HG03039 (cell line): ENCODE results near the gene CRK.
A peak's percentile ranks its signal among the peaks of the same experiment; 100 is the strongest.

Source experiments
- ATAC-seq: cut with Tn5 transposase; IDR thresholded peaks from one replicate; pipeline ENCODE4 v1.9.1; 2021; ENCODE audit warnings: mild to moderate bottlenecking, moderate library complexity; ENCODE audit not compliant: unreplicated experiment

The CRK gene

DNA sequence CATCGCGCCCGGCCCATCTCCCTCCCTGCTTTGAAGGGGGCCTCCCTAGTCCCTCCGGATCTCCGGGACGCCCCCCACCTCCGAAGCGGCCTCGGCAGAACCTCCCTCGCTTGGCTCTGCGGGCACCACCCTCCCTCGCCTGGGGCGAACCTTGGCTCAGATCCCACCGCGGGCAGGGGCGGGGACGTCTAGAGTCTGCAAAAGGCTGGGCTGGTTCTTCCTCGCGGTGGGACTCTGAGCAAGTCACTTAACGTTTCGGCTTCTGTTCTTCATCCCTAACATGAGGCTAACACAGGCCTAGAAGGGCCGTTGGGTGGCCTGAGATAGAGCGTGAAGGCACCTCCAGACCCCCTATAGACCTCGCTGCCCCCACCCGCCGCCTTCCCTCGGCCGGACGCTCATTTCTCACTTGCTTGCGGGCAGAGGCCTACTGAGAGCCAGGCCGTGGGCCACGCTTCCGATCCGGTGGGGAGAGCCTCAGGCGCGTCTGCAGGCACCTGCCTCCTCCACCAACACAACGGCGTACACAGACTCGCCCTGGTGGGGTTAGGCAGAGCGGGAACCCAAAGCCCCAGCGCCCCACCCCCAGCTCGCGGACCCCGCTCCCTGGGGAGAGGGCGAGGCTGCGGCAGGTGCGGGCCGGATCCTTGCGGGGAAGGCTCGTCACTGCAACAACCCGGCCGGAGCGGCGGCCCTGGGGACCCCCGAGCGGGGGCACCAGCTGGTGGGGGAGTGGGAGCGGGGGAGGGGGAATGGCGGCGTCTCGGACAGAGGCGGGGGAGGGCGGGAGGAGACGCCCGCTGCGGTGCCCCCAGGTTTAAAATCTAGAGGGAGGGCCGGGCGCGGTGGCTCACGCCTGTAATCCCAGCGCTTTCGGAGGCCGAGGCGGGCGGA is 31.0 kb upstream of the CRK start:
- ATAC-seq: no peak

DNA sequence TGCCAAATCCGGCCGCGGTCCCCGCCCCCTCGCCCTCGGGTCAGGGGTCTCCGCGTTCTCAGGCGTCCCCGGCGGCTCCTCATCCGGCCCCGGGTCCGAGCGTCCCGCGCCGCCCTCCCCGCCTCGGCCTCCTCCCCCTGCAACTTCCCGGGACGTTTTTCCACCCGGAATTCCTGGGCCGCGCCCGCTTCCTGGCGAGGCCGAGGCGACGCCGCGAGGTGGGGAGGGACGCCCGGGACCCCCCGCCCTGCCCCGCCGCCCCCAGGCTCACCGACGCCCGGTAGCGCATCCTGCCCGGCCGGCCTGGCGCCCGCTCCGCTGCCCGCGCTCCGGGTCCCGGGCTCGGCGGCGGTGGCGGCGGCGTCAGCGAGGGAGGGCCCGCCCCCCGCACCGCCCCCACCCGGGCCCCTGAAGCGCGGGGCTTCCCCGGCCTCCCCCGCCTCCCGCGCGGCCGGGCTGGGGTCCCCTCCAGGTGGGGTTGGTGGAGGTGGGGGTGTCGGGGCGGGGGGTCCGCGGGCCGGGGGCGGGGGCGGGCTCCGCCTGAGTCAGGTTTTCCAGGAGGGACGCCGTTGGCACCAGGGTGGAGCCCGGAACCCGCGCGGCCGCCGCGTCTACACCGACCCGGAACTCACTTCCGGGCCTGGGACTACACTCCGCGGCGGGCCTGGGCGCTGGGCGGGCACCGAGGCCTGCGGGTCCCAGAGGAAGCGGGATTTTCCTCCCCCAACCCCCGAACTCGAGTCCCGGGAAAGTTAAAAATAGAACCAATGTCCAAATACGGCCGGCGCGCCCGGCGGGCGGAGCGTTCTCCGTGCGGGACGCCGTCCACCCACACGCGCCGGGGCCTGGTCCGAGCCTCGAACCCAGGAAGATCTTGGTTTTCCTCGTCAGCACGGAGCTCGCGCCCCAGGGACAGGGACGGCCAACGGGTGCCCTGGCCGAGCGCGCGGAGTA is 29.7 kb upstream of the CRK start:
- no peak for ATAC-seq

DNA sequence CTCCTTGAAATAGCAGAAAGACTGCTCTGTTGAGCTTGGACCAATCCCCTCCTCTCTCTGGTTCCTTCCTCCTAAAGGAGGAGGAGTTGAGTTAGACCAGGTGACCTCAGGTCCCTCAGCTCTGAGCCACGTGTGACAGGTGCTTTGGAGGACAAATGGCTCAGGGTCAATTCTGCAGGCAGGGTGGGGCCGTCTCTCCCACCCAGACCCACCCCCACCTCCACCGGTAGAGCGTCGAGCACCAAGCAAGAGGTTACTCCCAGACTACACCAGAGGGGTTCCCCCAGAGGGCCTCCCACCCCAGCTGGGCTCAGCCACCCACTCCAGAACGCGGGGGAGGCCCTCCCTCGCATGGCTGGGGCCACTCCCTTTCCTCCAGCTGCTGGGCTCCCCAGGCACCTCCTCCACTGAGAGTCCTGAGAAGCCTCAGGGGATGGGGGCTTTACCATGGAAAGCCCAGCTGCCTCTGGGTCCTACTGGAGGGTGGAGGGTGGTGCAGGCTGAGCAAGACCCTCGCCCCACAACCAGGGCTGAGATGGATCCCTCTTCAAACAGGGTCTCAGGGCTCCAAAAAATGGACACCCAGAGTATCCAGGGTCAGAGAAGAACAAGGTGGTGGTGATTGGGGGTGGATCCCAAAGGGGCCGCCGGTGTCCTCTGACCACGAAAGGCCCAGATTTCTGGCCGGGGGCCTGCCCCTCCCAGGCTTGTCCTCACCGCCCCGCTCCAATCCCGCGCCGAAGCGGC is 28.8 kb upstream of the CRK start:
- ATAC-seq: peak; percentile 24

DNA sequence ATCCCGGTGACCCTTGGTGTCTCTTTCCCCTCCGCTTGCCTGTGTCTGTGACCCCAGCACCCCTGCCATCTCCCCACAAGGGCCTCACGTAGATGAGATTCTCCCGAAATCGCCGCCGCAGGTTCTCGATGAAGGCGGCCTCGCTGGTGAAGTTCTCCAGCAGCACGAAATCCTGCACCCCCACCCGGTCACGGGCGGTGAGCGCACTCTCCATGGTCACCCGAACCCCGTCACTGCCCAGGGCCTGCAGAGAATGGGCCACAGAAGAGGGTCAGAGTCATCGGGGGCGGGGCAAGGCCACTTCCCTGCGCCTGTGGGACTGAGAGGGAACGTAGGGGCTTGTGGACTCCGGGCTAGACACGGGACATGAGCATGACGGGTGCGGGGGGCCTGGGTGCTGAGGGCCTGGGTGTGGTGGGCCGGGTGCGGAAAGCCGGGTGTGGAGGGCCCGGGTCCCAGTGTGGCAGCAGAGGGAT is 28.1 kb upstream of the CRK start:
- ATAC-seq: no peak

- no peak for ATAC-seq
These were observed 26.6 kb upstream of the CRK start for GRCh38 chr17:1482680-1483079.

DNA sequence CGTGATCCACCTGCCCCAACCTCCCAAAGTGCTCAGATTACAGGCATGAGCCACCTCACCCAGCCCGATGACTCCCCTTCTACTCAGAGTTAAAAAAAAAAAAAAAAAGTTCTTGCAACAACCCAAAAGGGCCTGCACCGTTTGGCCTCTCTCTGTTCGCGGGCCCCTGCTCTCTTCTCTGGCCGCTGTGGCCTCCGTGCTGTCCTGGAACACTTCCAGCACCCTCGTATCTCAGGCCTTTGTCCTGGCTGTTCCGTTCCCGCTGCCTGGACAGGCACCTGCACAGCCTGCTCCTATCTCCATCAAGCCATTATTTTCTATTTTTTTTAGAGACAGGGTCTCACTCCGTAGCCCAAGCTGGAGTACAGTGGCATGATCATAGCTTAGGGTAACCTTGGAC is 25.7 kb upstream of the CRK start:
- ATAC-seq: no peak

DNA sequence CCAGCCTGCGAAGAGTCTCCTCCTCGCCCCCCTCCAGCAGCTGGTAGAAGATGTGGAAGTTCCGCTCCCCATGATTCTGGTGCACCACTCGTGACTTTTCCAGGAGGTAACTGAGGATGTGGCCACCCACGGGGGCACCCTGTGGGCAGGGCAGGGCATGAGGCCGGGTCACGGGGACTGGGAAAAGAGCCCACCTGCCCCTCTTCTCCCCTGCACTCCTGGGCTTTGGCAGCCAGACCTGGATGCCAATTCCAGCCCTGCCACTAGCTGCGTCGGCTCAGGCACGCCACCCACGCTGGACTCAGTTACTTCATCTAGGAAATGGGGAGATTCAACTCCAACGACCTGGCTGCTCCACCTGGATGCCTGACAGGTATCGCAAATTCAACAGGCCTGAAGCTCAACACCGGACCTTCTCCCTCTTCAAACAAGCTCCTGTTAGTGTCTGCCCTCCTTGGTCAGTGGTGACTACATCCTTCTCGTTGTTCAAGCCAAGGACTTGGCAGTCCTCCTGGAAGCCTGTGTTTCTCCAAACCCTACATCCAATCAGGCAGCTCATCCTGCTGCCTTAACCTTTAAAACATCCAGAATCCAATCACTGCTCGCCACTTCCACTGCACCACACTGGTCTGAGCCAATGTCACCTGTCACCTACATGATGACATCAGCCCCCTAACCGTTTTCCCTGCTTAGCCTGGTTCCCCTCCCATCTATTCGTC is 24.9 kb upstream of the CRK start:
- ATAC-seq: no peak

DNA sequence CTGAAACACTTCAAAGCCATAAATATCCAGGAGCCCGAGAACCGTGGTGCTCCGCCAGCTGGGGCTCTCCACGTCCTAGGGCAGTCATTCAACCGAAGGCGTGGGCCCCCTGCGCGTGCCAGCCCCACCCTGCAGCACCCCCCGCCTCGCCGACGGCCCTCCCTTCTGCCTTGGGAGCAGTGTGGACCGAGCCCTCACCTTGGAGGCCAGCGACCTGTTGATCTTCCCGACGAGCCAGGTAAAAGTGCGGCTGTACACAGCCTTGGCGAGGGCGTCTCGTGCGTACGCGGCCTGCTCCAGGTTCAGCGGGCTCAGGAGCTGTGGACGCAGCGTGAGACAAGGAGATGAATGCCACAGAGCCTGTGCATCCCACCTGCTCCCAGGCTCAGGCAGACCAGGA is 22.4 kb upstream of the CRK start:
- no peak for ATAC-seq

- no peak for ATAC-seq
These were observed 19.4 kb upstream of the CRK start for GRCh38 chr17:1475321-1475854.

DNA sequence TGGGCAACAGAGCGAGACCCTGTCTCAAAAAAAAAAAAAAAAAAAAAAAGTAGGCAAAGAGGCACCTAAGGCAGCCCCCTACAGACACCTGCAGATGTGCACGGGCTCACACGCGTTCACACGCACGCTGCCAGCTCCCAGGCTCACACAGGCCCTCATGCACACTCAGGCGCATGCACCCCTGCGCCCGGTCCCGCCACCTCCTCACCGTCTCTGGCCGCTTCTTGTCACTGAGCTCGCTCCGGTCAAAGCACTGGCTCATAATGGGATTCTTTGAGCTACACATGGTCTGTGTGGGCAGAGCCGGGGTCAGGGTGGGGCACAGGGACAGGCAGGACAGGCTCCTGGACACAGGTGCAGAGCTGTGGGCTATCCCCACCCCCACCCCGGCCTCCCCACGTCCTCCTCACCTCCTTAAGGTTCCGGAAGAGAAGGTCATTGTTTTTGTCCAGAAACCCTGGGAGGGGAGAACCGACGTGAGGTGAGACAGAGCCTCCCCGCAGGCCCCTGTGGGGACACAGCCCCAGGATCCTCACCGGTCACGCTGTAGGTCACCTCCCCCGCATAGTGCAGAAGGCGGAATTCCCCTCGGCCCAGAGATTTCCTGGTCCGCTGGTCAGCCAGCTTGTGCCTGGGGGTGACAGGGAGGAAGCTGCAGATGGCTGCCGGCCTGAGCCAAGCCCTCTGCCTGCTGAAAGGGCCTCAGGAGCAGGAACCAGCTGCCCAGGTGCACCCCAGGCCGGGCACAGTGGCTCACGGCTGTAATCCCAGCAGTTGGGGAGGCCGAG is 18.6 kb upstream of the CRK start:
- ATAC-seq: no peak

- ATAC-seq: no peak
These were observed 17.8 kb upstream of the CRK start for GRCh38 chr17:1473841-1474240.

- no peak for ATAC-seq
These were observed 17.1 kb upstream of the CRK start for GRCh38 chr17:1473170-1473569.

- no peak for ATAC-seq
These were observed 16.1 kb upstream of the CRK start for GRCh38 chr17:1471911-1472821.

GRCh38 chr17:1471490-1471889 is 15.5 kb upstream of the CRK start:
- no peak for ATAC-seq

DNA sequence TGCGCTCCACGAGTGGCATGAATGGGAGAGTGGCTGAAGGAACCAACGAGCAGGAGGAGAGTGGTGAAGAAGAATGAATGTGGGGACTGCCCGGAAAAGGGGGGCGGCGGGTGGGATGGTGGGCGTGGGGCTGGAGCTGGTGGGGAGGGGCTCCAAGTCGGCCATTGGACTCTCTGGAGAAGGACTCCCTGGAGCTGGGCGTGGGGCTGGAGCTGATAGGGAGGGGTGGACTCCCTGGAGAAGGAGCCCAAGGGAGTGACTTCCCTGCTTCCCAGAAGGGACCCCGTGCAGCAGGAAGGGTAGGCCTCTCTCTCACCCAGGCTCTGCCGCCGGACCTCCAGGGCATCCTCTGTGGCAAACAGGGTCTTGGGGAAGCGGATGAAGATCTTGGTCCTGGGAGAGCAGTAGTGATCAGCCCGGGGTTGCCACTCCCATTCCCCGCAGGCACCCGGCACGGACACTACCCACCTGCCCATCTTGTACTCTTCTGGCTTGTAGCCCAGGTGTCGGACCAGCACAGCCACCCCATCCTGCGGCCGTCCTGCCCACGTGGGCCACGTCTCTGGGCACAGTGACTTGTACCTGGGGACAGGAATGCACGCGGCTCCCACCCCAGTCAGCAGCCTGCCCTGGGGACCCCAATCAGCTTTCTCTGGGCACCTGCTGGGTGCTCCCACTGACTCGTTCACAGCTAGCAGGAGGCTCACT is 14.9 kb upstream of the CRK start:
- no peak for ATAC-seq

DNA sequence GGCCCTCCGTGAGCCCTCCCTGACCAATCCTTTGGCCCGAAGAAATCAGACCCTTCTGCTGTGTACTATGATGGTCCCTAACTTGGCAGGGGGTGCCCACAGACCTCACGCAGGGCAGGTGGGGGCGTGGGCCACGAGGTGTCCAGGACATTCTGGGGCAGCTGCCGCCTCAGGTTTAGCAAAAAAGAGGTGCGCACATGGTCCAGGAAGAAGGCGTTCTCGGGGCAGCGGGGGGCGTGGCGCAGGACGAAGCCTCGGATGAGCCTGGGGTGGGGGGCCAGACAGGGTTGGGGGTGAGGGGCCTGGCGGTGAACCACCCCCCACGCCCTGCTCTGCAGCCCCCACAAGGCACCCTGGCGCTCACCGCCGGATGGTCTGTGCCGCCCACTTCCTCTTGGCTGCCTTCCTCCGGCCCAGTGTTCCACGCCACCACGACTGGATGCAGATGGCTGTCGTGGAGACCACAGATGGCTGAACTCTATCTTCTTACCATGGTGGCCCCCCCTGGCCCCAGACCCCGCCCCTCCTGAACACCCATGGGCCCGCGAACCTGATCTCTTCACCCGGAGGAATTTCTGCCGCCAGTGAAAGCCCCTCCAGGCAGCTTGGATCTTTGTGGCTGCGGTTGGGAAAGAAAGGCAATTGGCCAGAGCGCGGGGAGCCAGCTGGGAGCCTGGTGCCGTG is 14.2 kb upstream of the CRK start:
- ATAC-seq: no peak

DNA sequence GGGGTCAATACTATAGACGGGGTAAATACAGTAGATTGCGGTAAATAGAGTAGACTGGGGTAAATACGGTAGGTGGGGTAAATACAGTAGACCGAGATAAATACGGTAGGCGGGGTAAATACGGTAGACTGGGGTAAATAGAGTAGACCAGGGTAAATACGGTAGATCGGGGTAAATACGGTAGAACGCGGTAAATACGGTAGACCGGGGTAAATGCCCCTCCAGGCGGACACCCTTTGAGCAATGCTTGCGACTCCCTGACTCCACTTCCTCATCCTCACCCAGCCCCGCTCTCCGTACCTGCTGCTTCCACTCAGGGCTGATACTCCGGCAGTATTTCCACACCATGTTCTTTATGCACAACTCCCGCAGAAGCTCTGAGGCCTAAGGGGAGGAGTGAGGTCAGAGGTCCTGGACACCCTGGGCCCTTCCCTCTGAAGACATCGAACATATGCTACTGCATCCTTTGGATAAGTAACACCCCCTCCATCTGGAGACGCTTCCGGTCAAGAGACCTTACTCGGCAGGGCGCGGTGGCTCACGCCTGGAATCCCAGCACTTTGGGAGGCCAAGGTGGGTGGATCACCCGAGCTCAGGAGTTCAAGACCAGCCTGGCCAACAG is 13.3 kb upstream of the CRK start:
- no peak for ATAC-seq
